Measurements from ENCODE around the gene DPPA5.

DNA sequence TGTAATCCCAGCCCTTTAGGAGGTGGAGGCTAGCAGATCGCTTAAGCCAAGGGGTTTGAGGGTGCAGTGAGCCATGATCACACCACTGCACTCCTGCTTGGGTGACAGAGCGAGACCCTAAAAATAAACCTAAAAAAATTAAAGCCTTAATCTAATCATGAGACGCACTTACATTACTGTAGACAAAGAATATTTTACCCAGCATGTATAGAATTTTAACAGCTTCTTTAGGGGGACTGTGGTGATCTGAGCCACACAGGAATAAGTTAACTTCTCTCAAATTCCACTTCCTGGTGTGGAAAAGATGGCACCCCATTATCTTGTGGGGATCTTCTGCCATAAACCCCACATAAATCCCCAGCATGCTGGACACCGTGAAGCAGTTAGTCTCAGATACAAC is 17.9 kb upstream of the DPPA5 start:
- TF ChIP-seq, protein P1, sequence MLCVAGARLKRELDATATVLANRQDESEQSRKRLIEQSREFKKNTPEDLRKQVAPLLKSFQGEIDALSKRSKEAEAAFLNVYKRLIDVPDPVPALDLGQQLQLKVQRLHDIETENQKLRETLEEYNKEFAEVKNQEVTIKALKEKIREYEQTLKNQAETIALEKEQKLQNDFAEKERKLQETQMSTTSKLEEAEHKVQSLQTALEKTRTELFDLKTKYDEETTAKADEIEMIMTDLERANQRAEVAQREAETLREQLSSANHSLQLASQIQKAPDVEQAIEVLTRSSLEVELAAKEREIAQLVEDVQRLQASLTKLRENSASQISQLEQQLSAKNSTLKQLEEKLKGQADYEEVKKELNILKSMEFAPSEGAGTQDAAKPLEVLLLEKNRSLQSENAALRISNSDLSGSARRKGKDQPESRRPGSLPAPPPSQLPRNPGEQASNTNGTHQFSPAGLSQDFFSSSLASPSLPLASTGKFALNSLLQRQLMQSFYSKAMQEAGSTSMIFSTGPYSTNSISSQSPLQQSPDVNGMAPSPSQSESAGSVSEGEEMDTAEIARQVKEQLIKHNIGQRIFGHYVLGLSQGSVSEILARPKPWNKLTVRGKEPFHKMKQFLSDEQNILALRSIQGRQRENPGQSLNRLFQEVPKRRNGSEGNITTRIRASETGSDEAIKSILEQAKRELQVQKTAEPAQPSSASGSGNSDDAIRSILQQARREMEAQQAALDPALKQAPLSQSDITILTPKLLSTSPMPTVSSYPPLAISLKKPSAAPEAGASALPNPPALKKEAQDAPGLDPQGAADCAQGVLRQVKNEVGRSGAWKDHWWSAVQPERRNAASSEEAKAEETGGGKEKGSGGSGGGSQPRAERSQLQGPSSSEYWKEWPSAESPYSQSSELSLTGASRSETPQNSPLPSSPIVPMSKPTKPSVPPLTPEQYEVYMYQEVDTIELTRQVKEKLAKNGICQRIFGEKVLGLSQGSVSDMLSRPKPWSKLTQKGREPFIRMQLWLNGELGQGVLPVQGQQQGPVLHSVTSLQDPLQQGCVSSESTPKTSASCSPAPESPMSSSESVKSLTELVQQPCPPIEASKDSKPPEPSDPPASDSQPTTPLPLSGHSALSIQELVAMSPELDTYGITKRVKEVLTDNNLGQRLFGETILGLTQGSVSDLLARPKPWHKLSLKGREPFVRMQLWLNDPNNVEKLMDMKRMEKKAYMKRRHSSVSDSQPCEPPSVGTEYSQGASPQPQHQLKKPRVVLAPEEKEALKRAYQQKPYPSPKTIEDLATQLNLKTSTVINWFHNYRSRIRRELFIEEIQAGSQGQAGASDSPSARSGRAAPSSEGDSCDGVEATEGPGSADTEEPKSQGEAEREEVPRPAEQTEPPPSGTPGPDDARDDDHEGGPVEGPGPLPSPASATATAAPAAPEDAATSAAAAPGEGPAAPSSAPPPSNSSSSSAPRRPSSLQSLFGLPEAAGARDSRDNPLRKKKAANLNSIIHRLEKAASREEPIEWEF (CRISPR knock-in tag; IDR thresholded peaks at IDR 0.05) = no peak
- TF ChIP-seq HCFC1 (IDR thresholded peaks at IDR 0.05; ENCODE audit: low read depth, low read length) (no peak), SRF (CRISPR knock-in tag; IDR thresholded peaks at IDR 0.05) (no peak), EGR1 (conservative IDR thresholded peaks at IDR 0.05) (no peak), IRF2 (CRISPR knock-in tag; IDR thresholded peaks at IDR 0.05) (no peak), ELF4 (CRISPR knock-in tag; IDR thresholded peaks at IDR 0.05) (no peak), SMAD3 (CRISPR knock-in tag; conservative IDR thresholded peaks at IDR 0.05) (no peak), ZNF282 (CRISPR knock-in tag; IDR thresholded peaks at IDR 0.05) (no peak), CBX1 (IDR thresholded peaks at IDR 0.05; ENCODE audit: low read depth) (no peak), BHLHE40 (IDR thresholded peaks at IDR 0.05; ENCODE audit: low read length) (no peak), DACH1 (IDR thresholded peaks at IDR 0.05; ENCODE audit: partially characterized antibody) (no peak)
- TF ChIP-seq, protein P2, sequence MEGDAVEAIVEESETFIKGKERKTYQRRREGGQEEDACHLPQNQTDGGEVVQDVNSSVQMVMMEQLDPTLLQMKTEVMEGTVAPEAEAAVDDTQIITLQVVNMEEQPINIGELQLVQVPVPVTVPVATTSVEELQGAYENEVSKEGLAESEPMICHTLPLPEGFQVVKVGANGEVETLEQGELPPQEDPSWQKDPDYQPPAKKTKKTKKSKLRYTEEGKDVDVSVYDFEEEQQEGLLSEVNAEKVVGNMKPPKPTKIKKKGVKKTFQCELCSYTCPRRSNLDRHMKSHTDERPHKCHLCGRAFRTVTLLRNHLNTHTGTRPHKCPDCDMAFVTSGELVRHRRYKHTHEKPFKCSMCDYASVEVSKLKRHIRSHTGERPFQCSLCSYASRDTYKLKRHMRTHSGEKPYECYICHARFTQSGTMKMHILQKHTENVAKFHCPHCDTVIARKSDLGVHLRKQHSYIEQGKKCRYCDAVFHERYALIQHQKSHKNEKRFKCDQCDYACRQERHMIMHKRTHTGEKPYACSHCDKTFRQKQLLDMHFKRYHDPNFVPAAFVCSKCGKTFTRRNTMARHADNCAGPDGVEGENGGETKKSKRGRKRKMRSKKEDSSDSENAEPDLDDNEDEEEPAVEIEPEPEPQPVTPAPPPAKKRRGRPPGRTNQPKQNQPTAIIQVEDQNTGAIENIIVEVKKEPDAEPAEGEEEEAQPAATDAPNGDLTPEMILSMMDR (IDR thresholded peaks at IDR 0.05 in 2 of 3, conservative IDR thresholded peaks at IDR 0.05 in 1 of 3; ENCODE audit: insufficient read depth in 2 of 3, low read depth in 1 of 3, low read length in 3 of 3) = no peak

Data from K562 (cell line).